ENCODE measurements around the gene KCMF1.

KCMF1 gene

DNA sequence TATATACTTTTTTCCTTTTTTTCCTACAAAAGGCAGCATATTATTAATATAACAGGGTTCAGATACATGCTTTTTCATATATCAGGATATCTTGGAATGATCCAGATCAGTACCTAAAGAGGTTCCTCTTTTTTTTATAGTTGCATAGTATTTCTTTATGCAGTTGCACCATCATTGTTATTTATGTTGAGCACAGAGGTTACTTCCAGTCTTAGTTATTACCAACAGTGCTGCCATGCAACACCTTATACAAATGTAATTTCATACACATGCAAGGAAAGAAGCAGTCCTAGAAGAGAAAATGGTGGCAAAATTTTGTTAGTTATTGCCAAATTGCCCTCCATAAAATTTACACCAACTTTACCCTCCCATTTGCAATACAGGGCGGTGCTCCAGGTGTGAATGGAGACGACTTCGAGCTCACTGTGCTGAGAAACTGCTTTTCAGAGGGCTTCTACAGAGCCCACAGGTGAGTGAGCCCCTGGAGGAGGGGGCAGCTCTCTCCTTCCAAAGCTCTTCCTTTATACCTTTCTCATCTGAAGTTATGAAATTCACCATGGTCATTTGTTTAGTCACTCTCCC lies 30.0 kb upstream of the KCMF1 start:
- ChIA-PET POLR2A (interaction anchor here (0.5 to 1.7 kb wide), 3 partner anchors 8 to 21 kb away, joined by 3 to 7 read pairs (median 3); no protein-coding TSS in a partner anchor), CTCF (interaction anchor here (0.5 to 3.4 kb wide), 4 partner anchors 15 to 75 kb away, joined by 3 to 27 read pairs (median 4); no protein-coding TSS in a partner anchor)
- Histone ChIP-seq H3K4me3 (ENCODE audit: low read depth, low read length) (no peak overlapping the region), H3K27ac (ENCODE audit: extremely low read depth, low read depth, low read length) (no peak overlapping the region), H3K36me3 (ENCODE audit: control insufficient read depth in 2 of 2, insufficient read depth in 1 of 2, low read length in 2 of 2) (no peaks in the 10 kb centered on the region), H3K4me1 (ENCODE audit: control insufficient read depth, insufficient read depth, low read length) (no peaks in the 10 kb centered on the region), H3K9me3 (ENCODE audit: control insufficient read depth, insufficient read depth, low read depth, low read length) (no peaks in the 10 kb centered on the region)
- TF ChIP-seq, protein P1, sequence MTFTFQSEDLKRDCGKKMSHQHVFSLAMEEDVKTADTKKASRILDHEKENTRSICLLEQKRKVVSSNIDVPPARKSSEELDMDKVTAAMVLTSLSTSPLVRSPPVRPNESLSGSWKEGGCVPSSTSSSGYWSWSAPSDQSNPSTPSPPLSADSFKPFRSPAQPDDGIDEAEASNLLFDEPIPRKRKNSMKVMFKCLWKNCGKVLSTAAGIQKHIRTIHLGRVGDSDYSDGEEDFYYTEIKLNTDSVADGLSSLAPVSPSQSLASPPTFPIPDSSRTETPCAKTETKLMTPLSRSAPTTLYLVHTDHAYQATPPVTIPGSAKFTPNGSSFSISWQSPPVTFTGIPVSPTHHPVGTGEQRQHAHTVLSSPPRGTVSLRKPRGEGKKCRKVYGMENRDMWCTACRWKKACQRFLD (tag by site-specific recombination; IDR thresholded peaks at IDR 0.05) = no peak
- TF ChIP-seq ZNF768 (tag by site-specific recombination; IDR thresholded peaks at IDR 0.05) (no peak), SP7 (tag by site-specific recombination; IDR thresholded peaks at IDR 0.05) (no peak), ZNF350 (tag by site-specific recombination; IDR thresholded peaks at IDR 0.05) (no peak), ZNF112 (tag by site-specific recombination; IDR thresholded peaks at IDR 0.05) (no peak), ZNF791 (tag by site-specific recombination; IDR thresholded peaks at IDR 0.05) (no peak), SCRT2 (tag by site-specific recombination; IDR thresholded peaks at IDR 0.05) (no peak), ZNF530 (tag by site-specific recombination; IDR thresholded peaks at IDR 0.05; ENCODE audit: low read depth) (no peak), ZNF366 (tag by site-specific recombination; conservative IDR thresholded peaks at IDR 0.05) (no peak), ZNF76 (tag by site-specific recombination; IDR thresholded peaks at IDR 0.05; ENCODE audit: borderline replicate concordance, low read depth) (no peak), SETDB1 (IDR thresholded peaks at IDR 0.05; ENCODE audit: insufficient read length, low read length) (no peak)
- TF ChIP-seq, protein P2, sequence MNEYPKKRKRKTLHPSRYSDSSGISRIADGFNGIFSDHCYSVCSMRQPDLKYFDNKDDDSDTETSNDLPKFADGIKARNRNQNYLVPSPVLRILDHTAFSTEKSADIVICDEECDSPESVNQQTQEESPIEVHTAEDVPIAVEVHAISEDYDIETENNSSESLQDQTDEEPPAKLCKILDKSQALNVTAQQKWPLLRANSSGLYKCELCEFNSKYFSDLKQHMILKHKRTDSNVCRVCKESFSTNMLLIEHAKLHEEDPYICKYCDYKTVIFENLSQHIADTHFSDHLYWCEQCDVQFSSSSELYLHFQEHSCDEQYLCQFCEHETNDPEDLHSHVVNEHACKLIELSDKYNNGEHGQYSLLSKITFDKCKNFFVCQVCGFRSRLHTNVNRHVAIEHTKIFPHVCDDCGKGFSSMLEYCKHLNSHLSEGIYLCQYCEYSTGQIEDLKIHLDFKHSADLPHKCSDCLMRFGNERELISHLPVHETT (tag by site-specific recombination; IDR thresholded peaks at IDR 0.05) = no peak
- TF ChIP-seq, protein P3, sequence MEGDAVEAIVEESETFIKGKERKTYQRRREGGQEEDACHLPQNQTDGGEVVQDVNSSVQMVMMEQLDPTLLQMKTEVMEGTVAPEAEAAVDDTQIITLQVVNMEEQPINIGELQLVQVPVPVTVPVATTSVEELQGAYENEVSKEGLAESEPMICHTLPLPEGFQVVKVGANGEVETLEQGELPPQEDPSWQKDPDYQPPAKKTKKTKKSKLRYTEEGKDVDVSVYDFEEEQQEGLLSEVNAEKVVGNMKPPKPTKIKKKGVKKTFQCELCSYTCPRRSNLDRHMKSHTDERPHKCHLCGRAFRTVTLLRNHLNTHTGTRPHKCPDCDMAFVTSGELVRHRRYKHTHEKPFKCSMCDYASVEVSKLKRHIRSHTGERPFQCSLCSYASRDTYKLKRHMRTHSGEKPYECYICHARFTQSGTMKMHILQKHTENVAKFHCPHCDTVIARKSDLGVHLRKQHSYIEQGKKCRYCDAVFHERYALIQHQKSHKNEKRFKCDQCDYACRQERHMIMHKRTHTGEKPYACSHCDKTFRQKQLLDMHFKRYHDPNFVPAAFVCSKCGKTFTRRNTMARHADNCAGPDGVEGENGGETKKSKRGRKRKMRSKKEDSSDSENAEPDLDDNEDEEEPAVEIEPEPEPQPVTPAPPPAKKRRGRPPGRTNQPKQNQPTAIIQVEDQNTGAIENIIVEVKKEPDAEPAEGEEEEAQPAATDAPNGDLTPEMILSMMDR (tag by site-specific recombination; IDR thresholded peaks at IDR 0.05) = no peak
- TF ChIP-seq, protein P4, sequence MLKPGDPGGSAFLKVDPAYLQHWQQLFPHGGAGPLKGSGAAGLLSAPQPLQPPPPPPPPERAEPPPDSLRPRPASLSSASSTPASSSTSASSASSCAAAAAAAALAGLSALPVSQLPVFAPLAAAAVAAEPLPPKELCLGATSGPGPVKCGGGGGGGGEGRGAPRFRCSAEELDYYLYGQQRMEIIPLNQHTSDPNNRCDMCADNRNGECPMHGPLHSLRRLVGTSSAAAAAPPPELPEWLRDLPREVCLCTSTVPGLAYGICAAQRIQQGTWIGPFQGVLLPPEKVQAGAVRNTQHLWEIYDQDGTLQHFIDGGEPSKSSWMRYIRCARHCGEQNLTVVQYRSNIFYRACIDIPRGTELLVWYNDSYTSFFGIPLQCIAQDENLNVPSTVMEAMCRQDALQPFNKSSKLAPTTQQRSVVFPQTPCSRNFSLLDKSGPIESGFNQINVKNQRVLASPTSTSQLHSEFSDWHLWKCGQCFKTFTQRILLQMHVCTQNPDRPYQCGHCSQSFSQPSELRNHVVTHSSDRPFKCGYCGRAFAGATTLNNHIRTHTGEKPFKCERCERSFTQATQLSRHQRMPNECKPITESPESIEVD (tag by site-specific recombination; IDR thresholded peaks at IDR 0.05) = no peak
- TF ChIP-seq, protein P5, sequence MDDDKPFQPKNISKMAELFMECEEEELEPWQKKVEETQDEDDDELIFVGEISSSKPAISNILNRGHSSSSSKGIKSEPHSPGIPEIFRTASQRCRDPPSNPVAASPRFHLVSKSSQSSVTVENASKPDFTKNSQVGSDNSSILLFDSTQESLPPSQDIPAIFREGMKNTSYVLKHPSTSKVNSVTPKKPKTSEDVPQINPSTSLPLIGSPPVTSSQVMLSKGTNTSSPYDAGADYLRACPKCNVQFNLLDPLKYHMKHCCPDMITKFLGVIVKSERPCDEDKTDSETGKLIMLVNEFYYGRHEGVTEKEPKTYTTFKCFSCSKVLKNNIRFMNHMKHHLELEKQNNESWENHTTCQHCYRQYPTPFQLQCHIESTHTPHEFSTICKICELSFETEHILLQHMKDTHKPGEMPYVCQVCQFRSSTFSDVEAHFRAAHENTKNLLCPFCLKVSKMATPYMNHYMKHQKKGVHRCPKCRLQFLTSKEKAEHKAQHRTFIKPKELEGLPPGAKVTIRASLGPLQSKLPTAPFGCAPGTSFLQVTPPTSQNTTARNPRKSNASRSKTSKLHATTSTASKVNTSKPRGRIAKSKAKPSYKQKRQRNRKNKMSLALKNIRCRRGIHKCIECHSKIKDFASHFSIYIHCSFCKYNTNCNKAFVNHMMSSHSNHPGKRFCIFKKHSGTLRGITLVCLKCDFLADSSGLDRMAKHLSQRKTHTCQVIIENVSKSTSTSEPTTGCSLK (tag by site-specific recombination; IDR thresholded peaks at IDR 0.05) = no peak

DNA sequence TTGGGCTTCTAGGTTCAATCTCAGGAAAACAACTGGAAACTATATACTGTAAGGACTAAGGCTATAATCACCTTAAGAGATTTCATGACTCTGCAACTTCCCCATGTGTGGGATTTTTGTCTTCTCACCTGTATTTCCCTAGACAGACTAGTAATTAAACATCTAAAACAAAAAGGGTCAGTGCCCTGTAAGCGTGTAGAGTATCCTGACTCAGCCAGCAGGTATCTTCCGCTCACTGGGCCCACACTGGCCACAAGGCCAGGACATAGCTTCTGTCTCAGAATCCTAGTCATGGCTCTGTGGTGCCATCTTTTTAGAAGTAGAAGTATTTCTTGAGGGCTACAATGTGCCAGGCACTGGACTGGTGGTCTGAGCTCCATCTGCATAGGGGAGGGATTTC lies 28.8 kb upstream of the KCMF1 start:
- CTCF ChIA-PET = interaction anchor here (0.9 to 4.0 kb wide), 3 partner anchors 14 to 16 kb away, joined by 3 to 27 read pairs (median 19); no protein-coding TSS in a partner anchor
- TF ChIP-seq ZNF560 (tag by site-specific recombination; IDR thresholded peaks at IDR 0.05; ENCODE audit: borderline replicate concordance) = no peak
- TF ChIP-seq, protein P6, sequence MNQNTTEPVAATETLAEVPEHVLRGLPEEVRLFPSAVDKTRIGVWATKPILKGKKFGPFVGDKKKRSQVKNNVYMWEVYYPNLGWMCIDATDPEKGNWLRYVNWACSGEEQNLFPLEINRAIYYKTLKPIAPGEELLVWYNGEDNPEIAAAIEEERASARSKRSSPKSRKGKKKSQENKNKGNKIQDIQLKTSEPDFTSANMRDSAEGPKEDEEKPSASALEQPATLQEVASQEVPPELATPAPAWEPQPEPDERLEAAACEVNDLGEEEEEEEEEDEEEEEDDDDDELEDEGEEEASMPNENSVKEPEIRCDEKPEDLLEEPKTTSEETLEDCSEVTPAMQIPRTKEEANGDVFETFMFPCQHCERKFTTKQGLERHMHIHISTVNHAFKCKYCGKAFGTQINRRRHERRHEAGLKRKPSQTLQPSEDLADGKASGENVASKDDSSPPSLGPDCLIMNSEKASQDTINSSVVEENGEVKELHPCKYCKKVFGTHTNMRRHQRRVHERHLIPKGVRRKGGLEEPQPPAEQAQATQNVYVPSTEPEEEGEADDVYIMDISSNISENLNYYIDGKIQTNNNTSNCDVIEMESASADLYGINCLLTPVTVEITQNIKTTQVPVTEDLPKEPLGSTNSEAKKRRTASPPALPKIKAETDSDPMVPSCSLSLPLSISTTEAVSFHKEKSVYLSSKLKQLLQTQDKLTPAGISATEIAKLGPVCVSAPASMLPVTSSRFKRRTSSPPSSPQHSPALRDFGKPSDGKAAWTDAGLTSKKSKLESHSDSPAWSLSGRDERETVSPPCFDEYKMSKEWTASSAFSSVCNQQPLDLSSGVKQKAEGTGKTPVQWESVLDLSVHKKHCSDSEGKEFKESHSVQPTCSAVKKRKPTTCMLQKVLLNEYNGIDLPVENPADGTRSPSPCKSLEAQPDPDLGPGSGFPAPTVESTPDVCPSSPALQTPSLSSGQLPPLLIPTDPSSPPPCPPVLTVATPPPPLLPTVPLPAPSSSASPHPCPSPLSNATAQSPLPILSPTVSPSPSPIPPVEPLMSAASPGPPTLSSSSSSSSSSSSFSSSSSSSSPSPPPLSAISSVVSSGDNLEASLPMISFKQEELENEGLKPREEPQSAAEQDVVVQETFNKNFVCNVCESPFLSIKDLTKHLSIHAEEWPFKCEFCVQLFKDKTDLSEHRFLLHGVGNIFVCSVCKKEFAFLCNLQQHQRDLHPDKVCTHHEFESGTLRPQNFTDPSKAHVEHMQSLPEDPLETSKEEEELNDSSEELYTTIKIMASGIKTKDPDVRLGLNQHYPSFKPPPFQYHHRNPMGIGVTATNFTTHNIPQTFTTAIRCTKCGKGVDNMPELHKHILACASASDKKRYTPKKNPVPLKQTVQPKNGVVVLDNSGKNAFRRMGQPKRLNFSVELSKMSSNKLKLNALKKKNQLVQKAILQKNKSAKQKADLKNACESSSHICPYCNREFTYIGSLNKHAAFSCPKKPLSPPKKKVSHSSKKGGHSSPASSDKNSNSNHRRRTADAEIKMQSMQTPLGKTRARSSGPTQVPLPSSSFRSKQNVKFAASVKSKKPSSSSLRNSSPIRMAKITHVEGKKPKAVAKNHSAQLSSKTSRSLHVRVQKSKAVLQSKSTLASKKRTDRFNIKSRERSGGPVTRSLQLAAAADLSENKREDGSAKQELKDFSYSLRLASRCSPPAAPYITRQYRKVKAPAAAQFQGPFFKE (tag by site-specific recombination; IDR thresholded peaks at IDR 0.05; ENCODE audit: borderline replicate concordance) = no peak
- no peak for TF ChIP-seq ZNF132 (tag by site-specific recombination; IDR thresholded peaks at IDR 0.05; ENCODE audit: borderline replicate concordance)
- TF ChIP-seq ZNF514 (tag by site-specific recombination; IDR thresholded peaks at IDR 0.05) = no peak
- no peak for TF ChIP-seq ZBTB21 (tag by site-specific recombination; IDR thresholded peaks at IDR 0.05)

More for the DNA sequence above, 28.8 kb upstream of the KCMF1 start:
- Histone ChIP-seq H3K27ac (ENCODE audit: extremely low read depth, low read depth, low read length) (no peak overlapping the region), H3K4me1 (ENCODE audit: control insufficient read depth, insufficient read depth, low read length) (no peaks in the 10 kb centered on the region), H3K36me3 (ENCODE audit: control insufficient read depth in 2 of 2, insufficient read depth in 1 of 2, low read length in 2 of 2) (no peaks in the 10 kb centered on the region), H3K4me3 (ENCODE audit: low read depth, low read length) (no peak overlapping the region), H3K9me3 (ENCODE audit: control insufficient read depth, insufficient read depth, low read depth, low read length) (no peaks in the 10 kb centered on the region)
- POLR2A ChIA-PET = interaction anchor here (1.0 kb wide), 1 partner anchor 22 kb away, joined by 3 read pairs; no protein-coding TSS in a partner anchor
